Astrocyte of the cerebellum (primary cell): ENCODE results near the gene RPP25L.

Experiments
- DNase-seq: peaks from one replicate; pipeline ENCODE4 v3.0.0-alpha.2; 2011; ENCODE audit warnings: low read depth
- H3K4me3 ChIP-seq: 2 replicates; pipeline ENCODE4 v1.5.1; 2011; ENCODE audit warnings: mild to moderate bottlenecking, low read depth, low read length, moderate library complexity
- CTCF ChIP-seq: IDR thresholded peaks from 2 replicates; pipeline ENCODE4 v1.5.1; 2012; ENCODE audit warnings: low read length, low read depth, moderate library complexity, mild to moderate bottlenecking; ENCODE audit errors: missing control alignments
- in situ Hi-C: cut with HindIII; loops from 2 replicates; pipeline ENCODE4 v1.10.0; 2017; ENCODE audit warnings: low sequenced_read_pairs

RPP25L gene

GRCh38 chr9:34653151-34654072 lies 41.5 kb upstream of the RPP25L start:
- no peak for DNase-seq
- in situ Hi-C loops = no loop called here
- TF ChIP-seq CTCF = no peak
- no peak overlapping the region for H3K4me3 ChIP-seq

- peak overlapping the region; percentile 35 for H3K4me3 ChIP-seq
- no peak for DNase-seq
- TF ChIP-seq CTCF = no peak
- in situ Hi-C loops = no loop called here
Observed at GRCh38 chr9:34652602-34653000, 40.7 kb upstream of the RPP25L start.

- TF ChIP-seq CTCF = no peak
- H3K4me3 ChIP-seq = peak within 1 kb of the TSS; percentile 35
- in situ Hi-C loops = no loop called here
- no peak for DNase-seq
Observed at GRCh38 chr9:34651876-34652601, 40.1 kb upstream of the RPP25L start, which contains the start of gene IL11RA. IL11RA (plus strand) TSS chr9:34652185; CDS start chr9:34655218, 3,033 bp downstream.

GRCh38 chr9:34651321-34651720 lies 39.4 kb upstream of the RPP25L start:
- in situ Hi-C loops = no loop called here
- TF ChIP-seq CTCF = no peak
- DNase-seq = peak; percentile 23

GRCh38 chr9:34650816-34651215 lies 38.9 kb upstream of the RPP25L start:
- in situ Hi-C loops = no loop called here
- H3K4me3 ChIP-seq = no peak overlapping the region
- peak; percentile 31 for DNase-seq
- TF ChIP-seq CTCF = no peak

More at GRCh38 chr9:34651321-34651720, 39.4 kb upstream of the RPP25L start:
- peak overlapping the region; percentile 35 for H3K4me3 ChIP-seq

GRCh38 chr9:34648673-34649072 lies 36.8 kb upstream of the RPP25L start:
- no peak for DNase-seq
- in situ Hi-C loops = no loop called here
- TF ChIP-seq CTCF = no peak
- no peak overlapping the region for H3K4me3 ChIP-seq
